Measurements from ENCODE around the gene HINT2.

The HINT2 gene

GRCh38 chr9:35792826-35793225 lies 22.0 kb downstream of the HINT2 start:
- TF ChIP-seq CTCF (IDR thresholded peaks at IDR 0.05; ENCODE audit: insufficient read depth, low read depth, low read length, missing control alignments), result no peak
- no peak for DNase-seq (ENCODE audit: low read depth)
- H3K4me3 ChIP-seq (ENCODE audit: low read length), result no peak overlapping the region

- TF ChIP-seq CTCF (IDR thresholded peaks at IDR 0.05; ENCODE audit: insufficient read depth, low read depth, low read length, missing control alignments), result no peak
- no peak overlapping the region for H3K4me3 ChIP-seq (ENCODE audit: low read length)
These were observed 22.6 kb downstream of the HINT2 start for GRCh38 chr9:35792024-35792813.

GRCh38 chr9:35791297-35791921 lies 23.4 kb downstream of the HINT2 start, which contains the start of gene NPR2:
TSS of gene NPR2 (plus strand) at chr9:35791591. CDS start at chr9:35792409, 818 bp downstream.
- peak; percentile 10 for DNase-seq (ENCODE audit: low read depth)
- TF ChIP-seq CTCF (IDR thresholded peaks at IDR 0.05; ENCODE audit: insufficient read depth, low read depth, low read length, missing control alignments), result no peak
- H3K4me3 ChIP-seq (ENCODE audit: low read length), result peak within 1 kb of the TSS; percentile 33

More at GRCh38 chr9:35792024-35792813, 22.6 kb downstream of the HINT2 start:
- no peak for DNase-seq (ENCODE audit: low read depth)

- H3K4me3 ChIP-seq (ENCODE audit: low read length), result no peak overlapping the region
- DNase-seq (ENCODE audit: low read depth), result peak; percentile 81
These were observed 24.2 kb downstream of the HINT2 start for GRCh38 chr9:35790385-35791296.

GRCh38 chr9:35790025-35790384 lies 24.8 kb downstream of the HINT2 start:
- no peak overlapping the region for H3K4me3 ChIP-seq (ENCODE audit: low read length)
- DNase-seq (ENCODE audit: low read depth), result no peak
- no peak for TF ChIP-seq CTCF (IDR thresholded peaks at IDR 0.05; ENCODE audit: insufficient read depth, low read depth, low read length, missing control alignments)

More at GRCh38 chr9:35790385-35791296, 24.2 kb downstream of the HINT2 start:
- peak; percentile 89 for TF ChIP-seq CTCF (IDR thresholded peaks at IDR 0.05; ENCODE audit: insufficient read depth, low read depth, low read length, missing control alignments)

GRCh38 chr9:35789541-35789940 lies 25.3 kb downstream of the HINT2 start:
- no peak overlapping the region for H3K4me3 ChIP-seq (ENCODE audit: low read length)
- DNase-seq (ENCODE audit: low read depth), result no peak
- TF ChIP-seq CTCF (IDR thresholded peaks at IDR 0.05; ENCODE audit: insufficient read depth, low read depth, low read length, missing control alignments), result no peak

Data from epithelial cell of esophagus (primary cell).